Esophagus muscularis mucosa (tissue), 3 donors: ENCODE results near the gene TMEM81.

Experiments
- CTCF ChIP-seq, 3 experiments: fragments of 200-600 bp in 2 of 3; fragments of 450-650 bp in 1 of 3; sonication (generic) in 2 of 3; IDR thresholded peaks; one replicate each; pipeline ENCODE4 v1.5.1; 2017 to 2019; ENCODE audit warnings: antibody characterized with exemption in 3 of 3, mild to moderate bottlenecking in 2 of 3, moderate library complexity in 1 of 3
- EP300 ChIP-seq: sonication (generic); formaldehyde crosslinking; IDR thresholded peaks from one replicate; pipeline ENCODE4 v1.6.1; 2017; ENCODE audit warnings: antibody characterized with exemption

DNA sequence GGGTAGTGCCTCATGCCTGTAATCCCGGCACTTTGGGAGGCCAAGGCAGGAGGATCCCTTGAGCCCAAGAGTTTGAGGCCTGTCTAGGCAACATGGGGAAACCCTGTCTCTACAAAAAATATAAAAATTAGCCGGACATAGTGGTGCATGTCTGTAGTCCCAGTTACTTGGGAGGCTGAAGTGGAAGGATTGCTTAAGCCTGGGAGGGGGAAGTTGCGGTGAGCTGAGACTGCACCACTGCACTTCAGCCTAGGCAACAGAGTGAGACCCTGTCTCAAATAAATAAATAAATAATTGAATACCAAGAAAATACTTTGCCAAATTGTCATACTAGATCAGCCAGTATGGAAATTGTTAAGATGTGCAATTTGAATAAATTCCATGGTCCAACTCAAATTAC, 43.4 kb upstream of the TMEM81 start:
- TF ChIP-seq EP300 (no peak), CTCF (IDR thresholded peaks at IDR 0.05) (no peak)
